Cortex of kidney (tissue), 1 donor: ENCODE data around the gene KDM4D.
"Not testable (repeated sequence)": the region's sequence is repeated elsewhere in the genome, so short reads cannot be mapped to it uniquely, and the experiment has no call there.

Source experiments
- DNase-seq: peaks from one replicate; lab custom pipeline; 2025; lab: John Stamatoyannopoulos, UW

Gene KDM4D

GRCh38 chr11:94973099-94973968, at the start of gene KDM4D, which contains the start of gene CWC15:
KDM4D (plus strand) TSS chr11:94973709; CDS start chr11:94997373, 23,664 bp downstream.
CWC15 (minus strand) TSS chr11:94973556; CDS start chr11:94972185, 1,371 bp downstream.
- no peak for DNase-seq

- DNase-seq = no peak
Observed at GRCh38 chr11:94924171-94924572, 49.3 kb upstream of the KDM4D start.

GRCh38 chr11:94924612-94925011, 48.9 kb upstream of the KDM4D start:
- no peak for DNase-seq

- no peak for DNase-seq
Observed at GRCh38 chr11:94925422-94926270, 47.9 kb upstream of the KDM4D start.

GRCh38 chr11:94926271-94926625, 47.3 kb upstream of the KDM4D start:
- DNase-seq = no peak

- no peak for DNase-seq
Observed at GRCh38 chr11:94926698-94927237, 46.7 kb upstream of the KDM4D start.

- DNase-seq = no peak
Observed at GRCh38 chr11:94928117-94928990, 45.2 kb upstream of the KDM4D start.

GRCh38 chr11:94932072-94932471, 41.4 kb upstream of the KDM4D start:
- not testable (repeated sequence) for DNase-seq

- no peak for DNase-seq
Observed at GRCh38 chr11:94932503-94932902, 41.0 kb upstream of the KDM4D start.

GRCh38 chr11:94933223-94934130, 40.0 kb upstream of the KDM4D start:
- no peak for DNase-seq

GRCh38 chr11:94934362-94934761, 39.1 kb upstream of the KDM4D start:
- DNase-seq = no peak

GRCh38 chr11:94934846-94935245, 38.7 kb upstream of the KDM4D start:
- DNase-seq = no peak

- no peak for DNase-seq
Observed at GRCh38 chr11:94938095-94939055, 35.1 kb upstream of the KDM4D start.

- no peak for DNase-seq
Observed at GRCh38 chr11:94939346-94939745, 34.2 kb upstream of the KDM4D start.

GRCh38 chr11:94941131-94941530, 32.4 kb upstream of the KDM4D start:
- no peak for DNase-seq

- DNase-seq = no peak
Observed at GRCh38 chr11:94946812-94947211, 26.7 kb upstream of the KDM4D start.

- no peak for DNase-seq
Observed at GRCh38 chr11:94948070-94948617, 25.4 kb upstream of the KDM4D start.

- no peak for DNase-seq
Observed at GRCh38 chr11:94954753-94955152, 18.8 kb upstream of the KDM4D start.

GRCh38 chr11:94956963-94957362, 16.5 kb upstream of the KDM4D start:
- no peak for DNase-seq
